PC-3 (cell line): ENCODE data around the gene METTL27.

Source experiments
- CTCF ChIP-seq: fragments of 300-600 bp; sonication (generic); conservative IDR thresholded peaks from 2 replicates; pipeline ENCODE4 v1.5.1; 2017; ENCODE audit warnings: antibody characterized with exemption, low read depth, mild to moderate bottlenecking, low read length
- EZH2 ChIP-seq: fragments of 300-600 bp; sonication (generic); IDR thresholded peaks from one replicate; pipeline ENCODE4 v1.6.1; 2017; ENCODE audit warnings: antibody characterized with exemption, mild to moderate bottlenecking, low read length; ENCODE audit not compliant: unreplicated experiment
- EZH2phosphoT487 ChIP-seq: fragments of 300-600 bp; sonication (generic); IDR thresholded peaks from 2 replicates; pipeline ENCODE4 v1.6.1; 2018; ENCODE audit warnings: mild to moderate bottlenecking, antibody characterized with exemption, low read length, borderline replicate concordance

GRCh38 chr7:73880755-73881328 lies 38.5 kb upstream of the METTL27 start:
- no peak for TF ChIP-seq EZH2
- TF ChIP-seq CTCF, result no peak
- TF ChIP-seq EZH2phosphoT487, result no peak
